ENCODE data around the gene MYF5.

DNA sequence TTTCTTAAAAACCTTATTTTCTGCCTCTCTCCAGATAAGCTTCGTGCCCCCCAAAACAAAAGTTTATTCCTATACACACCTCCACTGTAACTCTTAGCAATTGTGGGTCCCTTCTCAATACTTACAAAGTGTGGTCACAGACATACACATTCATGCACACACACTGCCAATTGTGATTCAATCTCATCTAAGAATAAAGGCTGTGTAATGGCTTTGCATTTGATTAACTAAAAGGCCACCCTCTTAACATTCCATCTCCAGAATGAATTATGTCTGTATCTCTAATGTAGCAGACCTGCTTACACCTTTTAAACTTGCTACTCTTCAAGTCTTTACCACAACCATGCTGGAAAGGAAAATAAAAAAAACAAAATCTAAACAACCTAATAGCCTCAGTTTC, 49.5 kb downstream of the MYF5 start:
- TF ChIP-seq, protein P1, sequence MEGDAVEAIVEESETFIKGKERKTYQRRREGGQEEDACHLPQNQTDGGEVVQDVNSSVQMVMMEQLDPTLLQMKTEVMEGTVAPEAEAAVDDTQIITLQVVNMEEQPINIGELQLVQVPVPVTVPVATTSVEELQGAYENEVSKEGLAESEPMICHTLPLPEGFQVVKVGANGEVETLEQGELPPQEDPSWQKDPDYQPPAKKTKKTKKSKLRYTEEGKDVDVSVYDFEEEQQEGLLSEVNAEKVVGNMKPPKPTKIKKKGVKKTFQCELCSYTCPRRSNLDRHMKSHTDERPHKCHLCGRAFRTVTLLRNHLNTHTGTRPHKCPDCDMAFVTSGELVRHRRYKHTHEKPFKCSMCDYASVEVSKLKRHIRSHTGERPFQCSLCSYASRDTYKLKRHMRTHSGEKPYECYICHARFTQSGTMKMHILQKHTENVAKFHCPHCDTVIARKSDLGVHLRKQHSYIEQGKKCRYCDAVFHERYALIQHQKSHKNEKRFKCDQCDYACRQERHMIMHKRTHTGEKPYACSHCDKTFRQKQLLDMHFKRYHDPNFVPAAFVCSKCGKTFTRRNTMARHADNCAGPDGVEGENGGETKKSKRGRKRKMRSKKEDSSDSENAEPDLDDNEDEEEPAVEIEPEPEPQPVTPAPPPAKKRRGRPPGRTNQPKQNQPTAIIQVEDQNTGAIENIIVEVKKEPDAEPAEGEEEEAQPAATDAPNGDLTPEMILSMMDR (IDR thresholded peaks at IDR 0.05): no peak
- TF ChIP-seq POLR2A (IDR thresholded peaks at IDR 0.05): no peak

Data from esophagus squamous epithelium (tissue), 4 donors.